ENCODE results near the gene KBTBD3.
A peak's percentile ranks its signal among the peaks of the same experiment; 100 is the strongest.

Gene KBTBD3

GRCh38 chr11:106076919-106077608 lies at the start of gene KBTBD3:
Gene KBTBD3, minus strand, starts transcription at chr11:106077347. Its CDS starts 18,250 bp downstream, at chr11:106059097.
- DNase-seq: peak; percentile 96

- no peak for DNase-seq
These were observed 44.6 kb upstream of the KBTBD3 start for GRCh38 chr11:106121570-106122320.

GRCh38 chr11:106105986-106106385 lies 28.8 kb upstream of the KBTBD3 start:
- no peak for DNase-seq

GRCh38 chr11:106101819-106102218 lies 24.7 kb upstream of the KBTBD3 start:
- DNase-seq: no peak

- DNase-seq: no peak
These were observed 24.2 kb upstream of the KBTBD3 start for GRCh38 chr11:106101370-106101769.

- no peak for DNase-seq
These were observed 21.9 kb upstream of the KBTBD3 start for GRCh38 chr11:106098893-106099553.

- no peak for DNase-seq
These were observed 15.3 kb upstream of the KBTBD3 start for GRCh38 chr11:106092446-106092845.

- no peak for DNase-seq
These were observed 14.5 kb upstream of the KBTBD3 start for GRCh38 chr11:106091480-106092123.

- no peak for DNase-seq
These were observed 11.7 kb upstream of the KBTBD3 start for GRCh38 chr11:106088896-106089295.

GRCh38 chr11:106087815-106088435 lies 10.8 kb upstream of the KBTBD3 start:
- DNase-seq: peak; percentile 14

- no peak for DNase-seq
These were observed 9.7 kb upstream of the KBTBD3 start for GRCh38 chr11:106086850-106087249.

- DNase-seq: no peak
These were observed 9.0 kb upstream of the KBTBD3 start for GRCh38 chr11:106086135-106086534.

- DNase-seq: no peak
These were observed 4.9 kb upstream of the KBTBD3 start for GRCh38 chr11:106082096-106082495.

GRCh38 chr11:106077609-106078455 lies 685 bp upstream of the KBTBD3 start, which contains the start of gene AASDHPPT:
Gene AASDHPPT, plus strand, starts transcription at chr11:106077662. Its CDS starts 49 bp downstream, at chr11:106077711.
- DNase-seq: no peak

- DNase-seq: no peak
These were observed 802 bp downstream of the KBTBD3 start for GRCh38 chr11:106076171-106076918.

- DNase-seq: no peak
These were observed 4.3 kb downstream of the KBTBD3 start for GRCh38 chr11:106072804-106073203.

- no peak for DNase-seq
These were observed 6.5 kb downstream of the KBTBD3 start for GRCh38 chr11:106070606-106071005.

- no peak for DNase-seq
These were observed 14.1 kb downstream of the KBTBD3 start for GRCh38 chr11:106063009-106063408.

GRCh38 chr11:106061954-106062949 lies 14.9 kb downstream of the KBTBD3 start:
- DNase-seq: no peak

All from activated T-cell treated with anti-CD3 and anti-CD28 coated beads for 4 hours (primary cell).